Transverse colon (tissue), 4 donors: ENCODE data around the gene EMP2.

Experiments used
- EP300 ChIP-seq: sonication (generic); formaldehyde crosslinking; IDR thresholded peaks from one replicate; pipeline ENCODE4 v1.6.1; 2017; ENCODE audit warnings: antibody characterized with exemption, low read depth
- POLR2A ChIP-seq: fragments of 450-650 bp; IDR thresholded peaks from one replicate; pipeline ENCODE4 v1.6.1; 2016; ENCODE audit warnings: antibody characterized with exemption, mild to moderate bottlenecking, moderate library complexity
- POLR2AphosphoS5 ChIP-seq, 3 donors: sonication (generic); formaldehyde crosslinking; IDR thresholded peaks; one replicate each; pipeline ENCODE4 v1.6.1; 2016; ENCODE audit warnings: antibody characterized with exemption in 3 of 3
- TF ChIP-seq, protein P1 (sequence below), 5 experiments: fragments of 200-600 bp in 3 of 5; fragments of 450-650 bp in 2 of 5; sonication (generic) in 3 of 5; IDR thresholded peaks; 1 replicate in 2 of 5; 2 replicates in 3 of 5; pipeline ENCODE4 v1.5.1; 2016 to 2017; ENCODE audit warnings: antibody characterized with exemption in 5 of 5, inconsistent platforms in 3 of 5, mild to moderate bottlenecking in 2 of 5, moderate library complexity in 1 of 5

DNA sequence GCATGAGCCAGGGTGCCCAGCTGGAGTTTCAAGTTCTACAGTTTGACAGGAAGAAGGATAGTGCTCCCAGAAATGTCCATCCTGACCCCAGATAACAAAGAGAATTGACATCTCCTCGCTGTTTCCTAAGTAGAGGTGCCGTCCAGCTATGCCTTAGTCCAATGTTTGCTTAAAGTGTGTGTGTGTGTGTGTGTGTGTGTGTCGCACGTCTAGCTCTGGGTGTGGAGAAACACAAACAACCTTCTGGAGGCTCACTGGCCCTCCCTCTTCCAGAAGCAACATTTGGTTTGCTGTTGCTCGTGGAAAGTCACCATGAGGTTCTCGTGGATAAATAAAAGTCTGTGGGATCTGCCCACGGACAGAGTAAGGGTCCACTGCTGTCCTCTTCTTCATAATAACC lies 22.1 kb downstream of the EMP2 start:
- TF ChIP-seq, protein P1, sequence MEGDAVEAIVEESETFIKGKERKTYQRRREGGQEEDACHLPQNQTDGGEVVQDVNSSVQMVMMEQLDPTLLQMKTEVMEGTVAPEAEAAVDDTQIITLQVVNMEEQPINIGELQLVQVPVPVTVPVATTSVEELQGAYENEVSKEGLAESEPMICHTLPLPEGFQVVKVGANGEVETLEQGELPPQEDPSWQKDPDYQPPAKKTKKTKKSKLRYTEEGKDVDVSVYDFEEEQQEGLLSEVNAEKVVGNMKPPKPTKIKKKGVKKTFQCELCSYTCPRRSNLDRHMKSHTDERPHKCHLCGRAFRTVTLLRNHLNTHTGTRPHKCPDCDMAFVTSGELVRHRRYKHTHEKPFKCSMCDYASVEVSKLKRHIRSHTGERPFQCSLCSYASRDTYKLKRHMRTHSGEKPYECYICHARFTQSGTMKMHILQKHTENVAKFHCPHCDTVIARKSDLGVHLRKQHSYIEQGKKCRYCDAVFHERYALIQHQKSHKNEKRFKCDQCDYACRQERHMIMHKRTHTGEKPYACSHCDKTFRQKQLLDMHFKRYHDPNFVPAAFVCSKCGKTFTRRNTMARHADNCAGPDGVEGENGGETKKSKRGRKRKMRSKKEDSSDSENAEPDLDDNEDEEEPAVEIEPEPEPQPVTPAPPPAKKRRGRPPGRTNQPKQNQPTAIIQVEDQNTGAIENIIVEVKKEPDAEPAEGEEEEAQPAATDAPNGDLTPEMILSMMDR (IDR thresholded peaks at IDR 0.05), result no peak
- TF ChIP-seq POLR2AphosphoS5 (IDR thresholded peaks at IDR 0.05), result no peak
- no peak for TF ChIP-seq POLR2A
- no peak for TF ChIP-seq EP300
